OCI-LY1 (cell line): ENCODE data around the gene PHF8.

Experiments used
- EZH2 ChIP-seq: fragments of 200-600 bp; sonication (generic), shearing (Covaris generic); IDR thresholded peaks from 2 replicates; pipeline ENCODE4 v1.8.0; 2017; ENCODE audit warnings: borderline replicate concordance, mixed run types, mild to moderate bottlenecking, antibody characterized with exemption, low read length, moderate library complexity, mixed read lengths
- TF ChIP-seq, protein P1 (sequence below): fragments of 200-600 bp; sonication (generic), shearing (Covaris generic); IDR thresholded peaks from 2 replicates; pipeline ENCODE4 v1.5.1; 2017; ENCODE audit warnings: mild to moderate bottlenecking, antibody characterized with exemption, low read length, moderate library complexity, mixed read lengths

- TF ChIP-seq, protein P1, sequence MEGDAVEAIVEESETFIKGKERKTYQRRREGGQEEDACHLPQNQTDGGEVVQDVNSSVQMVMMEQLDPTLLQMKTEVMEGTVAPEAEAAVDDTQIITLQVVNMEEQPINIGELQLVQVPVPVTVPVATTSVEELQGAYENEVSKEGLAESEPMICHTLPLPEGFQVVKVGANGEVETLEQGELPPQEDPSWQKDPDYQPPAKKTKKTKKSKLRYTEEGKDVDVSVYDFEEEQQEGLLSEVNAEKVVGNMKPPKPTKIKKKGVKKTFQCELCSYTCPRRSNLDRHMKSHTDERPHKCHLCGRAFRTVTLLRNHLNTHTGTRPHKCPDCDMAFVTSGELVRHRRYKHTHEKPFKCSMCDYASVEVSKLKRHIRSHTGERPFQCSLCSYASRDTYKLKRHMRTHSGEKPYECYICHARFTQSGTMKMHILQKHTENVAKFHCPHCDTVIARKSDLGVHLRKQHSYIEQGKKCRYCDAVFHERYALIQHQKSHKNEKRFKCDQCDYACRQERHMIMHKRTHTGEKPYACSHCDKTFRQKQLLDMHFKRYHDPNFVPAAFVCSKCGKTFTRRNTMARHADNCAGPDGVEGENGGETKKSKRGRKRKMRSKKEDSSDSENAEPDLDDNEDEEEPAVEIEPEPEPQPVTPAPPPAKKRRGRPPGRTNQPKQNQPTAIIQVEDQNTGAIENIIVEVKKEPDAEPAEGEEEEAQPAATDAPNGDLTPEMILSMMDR: no peak
- no peak for TF ChIP-seq EZH2
Measured at GRCh38 chrX:54043541-54044125, 640 bp downstream of the PHF8 start.
